ENCODE measurements around the gene DTX2.
"Not testable (repeated sequence)": the region's sequence is repeated elsewhere in the genome, so short reads cannot be mapped to it uniquely, and the experiment has no call there.

DTX2 gene

GRCh38 chr7:76513817-76514799 is 52.6 kb downstream of the DTX2 start:
- no peak for TF ChIP-seq USF1 (IDR thresholded peaks at IDR 0.05)
- no peak for TF ChIP-seq TEAD4 (IDR thresholded peaks at IDR 0.05)
- no peak for TF ChIP-seq RAD21 (IDR thresholded peaks at IDR 0.05; ENCODE audit: low read depth)

- TF ChIP-seq EP300 (IDR thresholded peaks at IDR 0.05; ENCODE audit: borderline replicate concordance) (no peak), TEAD4 (IDR thresholded peaks at IDR 0.05) (no peak), TAF1 (IDR thresholded peaks at IDR 0.05; ENCODE audit: low read depth) (no peak), TCF12 (IDR thresholded peaks at IDR 0.05; ENCODE audit: low read depth) (no peak), MAX (IDR thresholded peaks at IDR 0.05) (no peak), CREB1 (IDR thresholded peaks at IDR 0.05; ENCODE audit: low read depth) (no peak), CEBPB (IDR thresholded peaks at IDR 0.05) (no peak), ZBTB7A (IDR thresholded peaks at IDR 0.05; ENCODE audit: low read depth) (no peak), NFIC (IDR thresholded peaks at IDR 0.05) (no peak), USF1 (IDR thresholded peaks at IDR 0.05) (no peak), FOXM1 (IDR thresholded peaks at IDR 0.05; ENCODE audit: borderline replicate concordance, low read depth) (no peak), RAD21 (IDR thresholded peaks at IDR 0.05; ENCODE audit: low read depth) (no peak), YY1 (IDR thresholded peaks at IDR 0.05; ENCODE audit: low read depth) (no peak), REST (IDR thresholded peaks at IDR 0.05; ENCODE audit: low read depth) (no peak), EGR1 (IDR thresholded peaks at IDR 0.05) (no peak)
Measured at GRCh38 chr7:76514926-76515771, 53.6 kb downstream of the DTX2 start.

- no peak for TF ChIP-seq TCF12 (IDR thresholded peaks at IDR 0.05; ENCODE audit: low read depth)
- no peak for TF ChIP-seq CREB1 (IDR thresholded peaks at IDR 0.05; ENCODE audit: low read depth)
- TF ChIP-seq TEAD4 (IDR thresholded peaks at IDR 0.05), result no peak
- no peak for TF ChIP-seq YY1 (IDR thresholded peaks at IDR 0.05; ENCODE audit: low read depth)
- TF ChIP-seq RAD21 (IDR thresholded peaks at IDR 0.05; ENCODE audit: low read depth), result peak; percentile 29; the same call in 1 of the 2 replicates
- no peak for TF ChIP-seq MAX (IDR thresholded peaks at IDR 0.05)
- TF ChIP-seq NFIC (IDR thresholded peaks at IDR 0.05), result no peak
Measured at GRCh38 chr7:76515999-76516443, 54.5 kb downstream of the DTX2 start.

- TF ChIP-seq NFIC (IDR thresholded peaks at IDR 0.05); EP300 (IDR thresholded peaks at IDR 0.05; ENCODE audit: borderline replicate concordance); TAF1 (IDR thresholded peaks at IDR 0.05; ENCODE audit: low read depth): not testable (repeated sequence)
Measured at GRCh38 chr7:76543197-76543596, 81.7 kb downstream of the DTX2 start, which contains the start of gene SPDYE16. SPDYE16 (minus strand) TSS chr7:76543297; CDS start chr7:76541459, 1,838 bp downstream.

GRCh38 chr7:76549025-76549854 is 87.7 kb downstream of the DTX2 start:
- peak; percentile 73 for TF ChIP-seq MAX (IDR thresholded peaks at IDR 0.05)
- 0 out of 2 replicates have a peak, but pooled peaks have one; percentile 5 for TF ChIP-seq TEAD4 (IDR thresholded peaks at IDR 0.05)
- TF ChIP-seq EGR1 (IDR thresholded peaks at IDR 0.05), result peak; percentile 55
- 0 out of 2 replicates have a peak, but pooled peaks have one; percentile 3 for TF ChIP-seq RAD21 (IDR thresholded peaks at IDR 0.05; ENCODE audit: low read depth)
- TF ChIP-seq TAF1 (IDR thresholded peaks at IDR 0.05; ENCODE audit: low read depth), result peak; percentile 68
